ENCODE data around the gene RNASE11.
"Not testable (repeated sequence)": the region's sequence is repeated elsewhere in the genome, so short reads cannot be mapped to it uniquely, and the experiment has no call there.

RNASE11 gene

GRCh38 chr14:20587489-20588154 lies at the start of gene RNASE11:
RNASE11 (minus strand) TSS chr14:20588001.
- no peak for DNase-seq

GRCh38 chr14:20632831-20633691 lies 45.3 kb upstream of the RNASE11 start:
- DNase-seq: no peak

- DNase-seq: no peak
These were observed 44.6 kb upstream of the RNASE11 start for GRCh38 chr14:20632448-20632830.

GRCh38 chr14:20631880-20632389 lies 44.1 kb upstream of the RNASE11 start:
- DNase-seq: no peak

- no peak for DNase-seq
These were observed 43.5 kb upstream of the RNASE11 start for GRCh38 chr14:20631023-20631879.

- no peak for DNase-seq
These were observed 42.7 kb upstream of the RNASE11 start for GRCh38 chr14:20630340-20631022.

GRCh38 chr14:20628063-20628854 lies 40.5 kb upstream of the RNASE11 start:
- no peak for DNase-seq

GRCh38 chr14:20627346-20628027 lies 39.7 kb upstream of the RNASE11 start:
- DNase-seq: no peak

GRCh38 chr14:20626274-20626673 lies 38.5 kb upstream of the RNASE11 start:
- no peak for DNase-seq

- DNase-seq: no peak
These were observed 36.8 kb upstream of the RNASE11 start for GRCh38 chr14:20624495-20625070.

- DNase-seq: no peak
These were observed 36.0 kb upstream of the RNASE11 start for GRCh38 chr14:20623798-20624197.

GRCh38 chr14:20622816-20623291 lies 35.1 kb upstream of the RNASE11 start:
- no peak for DNase-seq

- no peak for DNase-seq
These were observed 33.1 kb upstream of the RNASE11 start for GRCh38 chr14:20620798-20621478.

GRCh38 chr14:20619688-20620087 lies 31.9 kb upstream of the RNASE11 start:
- DNase-seq: not testable (repeated sequence)

GRCh38 chr14:20618271-20618749 lies 30.5 kb upstream of the RNASE11 start:
- no peak for DNase-seq

- no peak for DNase-seq
These were observed 29.6 kb upstream of the RNASE11 start for GRCh38 chr14:20617138-20618003.

- DNase-seq: no peak
These were observed 28.2 kb upstream of the RNASE11 start for GRCh38 chr14:20615996-20616395.

GRCh38 chr14:20614038-20614840 lies 26.4 kb upstream of the RNASE11 start:
- DNase-seq: no peak
